Cardiac muscle cell (in vitro differentiated cells and primary cell): ENCODE results near the gene TMEM233. TPM values are rescaled to one million over a fixed set of nuclear protein-coding genes. Genes with fewer than 3 reads are reported as not detected.

Experiments used
- DNase-seq, 2 donors: peaks; one replicate each; pipeline versions ENCODE4 v3.0.0 to v3.0.0-alpha.2; 2010 to 2017; ENCODE audit warnings: low read depth in 1 of 2, low spot score in 1 of 2
- H3K27ac ChIP-seq: fragments of 200-600 bp; sonication (generic); 2 replicates; pipeline ENCODE4 v1.5.1; 2016
- H3K27me3 ChIP-seq: fragments of 200-600 bp; sonication (generic); 2 replicates; pipeline ENCODE4 v1.6.0; 2016; ENCODE audit warnings: control low read depth
- H3K36me3 ChIP-seq: fragments of 200-600 bp; sonication (generic); 2 replicates; pipeline ENCODE4 v1.5.1; 2016; ENCODE audit warnings: control low read depth
- H3K4me1 ChIP-seq: fragments of 200-600 bp; sonication (generic); 2 replicates; pipeline ENCODE4 v1.8.1; 2017; ENCODE audit warnings: low read depth, mild to moderate bottlenecking, mixed run types
- H3K4me3 ChIP-seq: fragments of 200-600 bp; sonication (generic); 2 replicates; pipeline ENCODE4 v1.5.1; 2016; ENCODE audit warnings: mild to moderate bottlenecking
- H3K9me3 ChIP-seq: fragments of 200-600 bp; sonication (generic); 2 replicates; pipeline ENCODE4 v1.5.1; 2017; ENCODE audit warnings: low read depth, mild to moderate bottlenecking, control low read depth
- CTCF ChIP-seq: IDR thresholded peaks from 2 replicates; pipeline ENCODE4 v1.5.1; 2012; ENCODE audit warnings: low read depth, mild to moderate bottlenecking, low read length
- polyA plus RNA-seq: library from polyadenylated mRNA; unstranded; fragments of >200 nt; fragmentation: Nextera tagmentation; extraction: Ambion mirVana; gene quantifications from 2 replicates; pipeline ENCODE4 v1.2.1, GENCODE V29; 2016
- total RNA-seq: library from RNA; depleted of rRNA; stranded (reverse); fragments of >200 nt; gene quantifications from 2 replicates; pipeline ENCODE4 v1.2.3, GENCODE V29; 2016

TMEM233 gene
- total and polyA plus RNA-seq, 2 experiments from 2014 or later: 0.06 TPM; not detected in 1

- no peak for TF ChIP-seq CTCF
These were observed 73.5 kb downstream of the TMEM233 start for GRCh38 chr12:119666900-119667576.

GRCh38 chr12:119667577-119668323 is 74.2 kb downstream of the TMEM233 start, which contains the start of gene PRKAB1:
Gene PRKAB1 (plus strand): TSS chr12:119668133. CDS start chr12:119668245, 112 bp downstream.
- DNase-seq: peak; percentile 98 to 99
- H3K27ac ChIP-seq: peak within 1 kb of the TSS; percentile 84
- H3K9me3 ChIP-seq: no peaks in the 10 kb centered on the region
- H3K27me3 ChIP-seq: no peaks in the 10 kb centered on the region
- peak; percentile 97 for TF ChIP-seq CTCF
- H3K4me3 ChIP-seq: peak within 1 kb of the TSS; percentile 84
- peaks cover 4% of the 10 kb centered on the region for H3K4me1 ChIP-seq
- peaks cover 13% of the 10 kb centered on the region for H3K36me3 ChIP-seq

More at GRCh38 chr12:119666900-119667576, 73.5 kb downstream of the TMEM233 start:
- H3K4me3 ChIP-seq: peak overlapping the region; percentile 9
- peaks cover 4% of the 10 kb centered on the region for H3K4me1 ChIP-seq
- H3K27ac ChIP-seq: no peak overlapping the region
- H3K27me3 ChIP-seq: peaks cover 5% of the 10 kb centered on the region
- peaks cover 6% of the 10 kb centered on the region for H3K36me3 ChIP-seq
- no peak for DNase-seq
- no peaks in the 10 kb centered on the region for H3K9me3 ChIP-seq

- no peaks in the 10 kb centered on the region for H3K27me3 ChIP-seq
- peaks cover 18% of the 10 kb centered on the region for H3K36me3 ChIP-seq
- H3K4me3 ChIP-seq: peak overlapping the region; percentile 84
- no peak for DNase-seq
- peak overlapping the region; percentile 84 for H3K27ac ChIP-seq
- H3K4me1 ChIP-seq: peaks cover 4% of the 10 kb centered on the region
- TF ChIP-seq CTCF: no peak
- no peaks in the 10 kb centered on the region for H3K9me3 ChIP-seq
These were observed 74.8 kb downstream of the TMEM233 start for GRCh38 chr12:119668324-119668841.

GRCh38 chr12:119669744-119670472 is 76.3 kb downstream of the TMEM233 start:
- no peak for TF ChIP-seq CTCF
- Histone ChIP-seq H3K4me1 (peaks cover 4% of the 10 kb centered on the region), H3K4me3 (no peak overlapping the region), H3K36me3 (peaks cover 32% of the 10 kb centered on the region), H3K27me3 (no peaks in the 10 kb centered on the region), H3K27ac (no peak overlapping the region), H3K9me3 (no peaks in the 10 kb centered on the region)
- DNase-seq: no peak

- no peaks in the 10 kb centered on the region for H3K9me3 ChIP-seq
- H3K36me3 ChIP-seq: peaks cover 42% of the 10 kb centered on the region
- DNase-seq: no peak
- H3K27ac ChIP-seq: no peak overlapping the region
- no peak overlapping the region for H3K4me3 ChIP-seq
- H3K4me1 ChIP-seq: peaks cover 4% of the 10 kb centered on the region
- TF ChIP-seq CTCF: no peak
- H3K27me3 ChIP-seq: no peaks in the 10 kb centered on the region
These were observed 77.5 kb downstream of the TMEM233 start for GRCh38 chr12:119671070-119671469.
